ENCODE data around the gene LLGL2.

- TF ChIP-seq CTCF (IDR thresholded peaks at IDR 0.05; ENCODE audit: low read depth, low read length) (no peak), MYC (IDR thresholded peaks at IDR 0.05; ENCODE audit: low read depth, low read length) (no peak)
Measured at GRCh38 chr17:75518983-75519537, 6.4 kb upstream of the LLGL2 start.

Data from NB4 (cell line).